CD4-positive, alpha-beta T cell treated with Interleukin-1 beta for 1 hour (primary cell): Measurements from ENCODE around the gene EPC2.
"Not testable (repeated sequence)": the region's sequence is repeated elsewhere in the genome, so short reads cannot be mapped to it uniquely, and the experiment has no call there.

Source experiments
- DNase-seq, 2 donors: peaks; one replicate each; pipeline ENCODE4 v3.0.0-alpha.2; 2020 to 2022

The EPC2 gene

GRCh38 chr2:148675708-148676107 lies 31.2 kb downstream of the EPC2 start:
- DNase-seq = no peak

- DNase-seq = not testable (repeated sequence)
Measured at GRCh38 chr2:148678302-148679179, 34.0 kb downstream of the EPC2 start.

GRCh38 chr2:148680462-148680861 lies 35.9 kb downstream of the EPC2 start:
- DNase-seq = no peak

DNA sequence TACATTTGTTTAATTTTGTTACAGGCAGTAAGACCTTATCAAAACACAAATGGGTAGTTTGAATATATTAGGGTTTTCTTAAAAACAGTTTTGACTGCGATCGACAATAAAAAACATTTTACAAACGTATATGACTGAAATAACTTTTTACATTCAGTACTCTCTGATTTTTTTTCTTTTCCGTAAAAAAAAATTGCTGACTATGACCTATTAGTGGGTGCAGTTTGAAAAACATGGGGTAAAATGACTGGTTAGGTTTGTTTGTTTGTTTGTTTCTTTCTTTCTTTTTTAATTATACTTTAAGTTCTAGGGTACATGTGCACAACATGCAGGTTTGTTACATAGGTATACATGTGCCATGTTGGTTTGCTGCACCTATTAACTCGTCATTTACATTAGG lies 36.9 kb downstream of the EPC2 start:
- DNase-seq = no peak

GRCh38 chr2:148681862-148682261 lies 37.3 kb downstream of the EPC2 start:
- DNase-seq = not testable (repeated sequence)

- no peak for DNase-seq
Measured at GRCh38 chr2:148684507-148684906, 40.0 kb downstream of the EPC2 start.

DNA sequence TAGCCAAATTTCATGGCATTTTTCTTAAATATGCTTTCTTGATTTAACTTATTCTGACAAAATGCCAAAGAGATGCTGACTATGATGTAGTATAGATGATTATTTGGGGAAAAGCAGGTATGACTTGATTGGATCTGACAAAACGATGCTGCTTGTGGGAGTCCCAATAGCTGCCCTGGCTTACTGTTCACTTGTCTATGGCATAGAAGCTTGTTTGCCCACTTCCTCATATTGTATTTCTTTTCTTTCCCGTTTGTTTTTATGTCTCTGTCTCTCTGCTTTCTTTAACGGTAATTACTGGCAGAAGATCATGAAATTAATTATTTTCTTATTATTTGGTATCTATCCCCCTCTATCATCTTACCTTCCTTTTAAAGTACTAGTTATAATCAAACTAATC lies 43.0 kb downstream of the EPC2 start:
- no peak for DNase-seq

GRCh38 chr2:148688011-148688410 lies 43.5 kb downstream of the EPC2 start:
- DNase-seq = not testable (repeated sequence)

DNA sequence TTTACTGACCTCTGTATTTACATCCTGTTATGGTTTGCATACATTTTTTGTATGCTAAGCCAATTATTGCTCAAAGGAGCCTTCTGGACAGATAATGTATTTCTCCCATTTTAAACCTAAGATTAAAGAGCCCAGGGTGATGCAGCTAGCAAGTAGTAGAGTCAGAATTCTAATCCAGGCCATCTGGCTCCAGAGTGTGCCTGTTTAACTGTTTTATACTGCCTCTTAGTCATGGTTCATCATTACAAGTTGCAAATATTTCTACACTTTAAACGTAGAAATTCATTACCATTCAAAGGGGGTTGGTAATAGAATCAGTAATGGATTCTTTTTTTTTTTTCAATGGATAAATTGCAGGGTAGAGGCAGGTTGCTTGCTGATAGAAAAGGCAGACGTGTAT lies 52.4 kb downstream of the EPC2 start:
- no peak for DNase-seq

- no peak for DNase-seq
Measured at GRCh38 chr2:148699830-148700229, 55.3 kb downstream of the EPC2 start.

- DNase-seq = no peak
Measured at GRCh38 chr2:148701039-148701438, 56.5 kb downstream of the EPC2 start.

GRCh38 chr2:148701877-148702276 lies 57.3 kb downstream of the EPC2 start:
- no peak for DNase-seq

GRCh38 chr2:148702475-148702874 lies 57.9 kb downstream of the EPC2 start:
- no peak for DNase-seq

- DNase-seq = no peak
Measured at GRCh38 chr2:148704247-148704646, 59.7 kb downstream of the EPC2 start.

DNA sequence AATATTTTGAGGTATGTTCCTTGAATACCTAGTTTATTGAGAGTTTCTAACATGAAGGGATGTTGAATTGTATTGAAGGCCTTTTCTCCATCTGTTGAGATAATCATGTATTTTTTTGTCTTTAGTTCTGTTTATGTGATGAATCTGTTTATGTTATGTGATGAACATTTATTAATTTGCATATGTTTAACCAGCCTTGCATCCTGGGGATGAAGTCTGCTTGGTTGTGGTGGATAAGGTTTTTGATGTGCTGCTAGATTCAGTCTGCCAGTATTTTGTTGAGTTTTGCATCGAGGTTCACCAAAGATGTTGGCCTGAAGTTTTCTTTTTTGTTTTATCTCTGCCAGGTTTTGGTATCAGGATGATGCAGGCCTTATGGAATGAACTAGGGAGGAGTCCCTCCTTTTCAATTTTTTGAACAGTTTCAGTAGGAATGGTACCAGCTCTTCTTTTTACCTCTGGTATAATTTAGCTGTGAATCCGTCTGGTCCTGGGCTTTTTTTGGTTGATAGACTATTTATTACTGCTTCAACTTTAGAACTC lies 71.9 kb downstream of the EPC2 start:
- DNase-seq = no peak

DNA sequence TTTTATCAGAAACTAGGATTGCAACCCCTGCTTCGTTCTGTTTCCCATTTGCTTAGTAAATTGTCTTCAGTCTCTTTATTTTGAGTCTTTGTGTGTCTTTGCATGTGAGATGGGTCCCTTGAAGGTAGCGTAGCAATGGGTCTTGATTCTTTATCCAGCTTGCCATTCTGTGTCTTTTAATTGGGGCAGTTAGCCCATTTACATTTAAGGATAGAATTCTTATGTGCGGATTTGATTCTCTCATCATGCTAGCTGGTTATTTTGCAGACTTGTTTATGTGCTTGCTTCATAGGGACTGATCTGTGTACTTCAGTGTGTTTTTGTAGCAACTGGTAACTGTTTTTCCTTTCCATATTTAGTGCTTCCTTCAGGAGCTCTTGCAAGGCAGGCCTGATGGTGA lies 73.5 kb downstream of the EPC2 start:
- no peak for DNase-seq

DNA sequence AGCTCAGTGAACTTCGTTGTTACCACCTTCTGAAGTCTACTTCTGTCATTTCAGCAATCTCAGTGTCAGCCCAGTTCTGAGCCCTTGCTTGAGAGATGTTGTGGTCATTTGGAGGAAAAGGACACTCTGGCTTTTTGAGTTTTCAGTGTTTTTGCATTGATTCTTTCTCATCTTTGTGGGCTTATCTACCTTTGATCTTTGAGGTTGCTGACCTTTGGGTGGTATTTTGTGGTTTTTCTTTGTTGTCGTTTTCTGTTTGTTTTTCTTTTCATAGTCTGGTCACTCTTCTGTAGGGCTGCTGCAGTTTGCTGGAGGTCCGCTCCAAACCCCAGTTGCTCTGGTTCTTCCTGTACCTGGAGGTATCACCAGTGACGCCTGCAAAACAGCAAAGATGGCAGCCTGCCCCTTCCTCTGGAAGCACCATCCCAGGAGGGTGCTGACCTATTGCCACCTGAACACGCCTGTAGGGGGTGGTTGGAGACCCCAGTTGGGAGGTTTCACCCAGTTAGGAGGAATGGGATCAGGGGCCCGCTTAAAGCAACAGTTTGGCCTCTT lies 74.7 kb downstream of the EPC2 start:
- DNase-seq = no peak

DNA sequence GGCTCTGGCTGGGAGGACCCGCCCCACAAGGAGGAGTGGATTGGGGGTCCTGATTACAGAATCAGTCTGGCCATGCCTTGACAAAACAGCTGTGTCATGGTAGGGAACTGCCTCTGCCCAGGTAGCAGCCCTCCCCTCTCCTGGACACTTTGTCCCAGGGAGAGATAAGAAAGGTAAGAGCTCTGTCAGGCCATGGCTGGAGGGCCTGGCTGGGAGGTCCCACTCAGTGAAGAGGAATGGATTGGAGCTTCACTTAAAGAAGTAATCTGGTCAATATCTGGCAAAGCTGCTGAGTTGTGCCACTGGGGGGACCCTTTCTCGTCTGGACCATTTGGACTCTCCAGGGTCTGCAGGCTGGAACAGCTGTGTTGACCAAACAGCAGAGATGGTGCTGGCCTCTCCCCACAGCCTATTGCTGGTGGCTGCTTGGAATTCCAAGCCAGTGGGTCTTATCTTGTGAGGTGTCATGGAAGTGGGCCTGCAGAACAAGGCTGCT lies 75.4 kb downstream of the EPC2 start:
- DNase-seq = no peak

- no peak for DNase-seq
Measured at GRCh38 chr2:148720501-148721001, 76.0 kb downstream of the EPC2 start.

DNA sequence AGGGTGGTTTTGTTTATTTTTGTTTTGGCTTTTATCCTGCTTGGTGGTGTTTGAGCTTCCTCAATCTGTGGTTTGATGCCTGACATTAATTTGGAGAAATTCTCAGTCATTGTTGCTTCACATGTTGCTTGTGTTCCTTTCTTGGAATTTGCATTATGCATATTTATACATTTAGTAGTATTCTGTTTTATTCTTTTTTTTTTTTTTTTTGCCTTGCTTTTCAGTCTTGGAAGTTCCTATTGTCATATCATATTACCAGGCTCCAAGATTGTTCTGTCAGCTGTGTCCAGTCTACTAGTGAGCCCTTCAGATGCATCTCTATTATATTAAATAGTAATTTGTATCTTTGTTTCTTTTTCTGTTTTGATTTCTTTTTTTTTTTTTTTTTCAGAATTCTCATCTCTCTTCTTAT lies 77.0 kb downstream of the EPC2 start:
- DNase-seq = no peak

- no peak for DNase-seq
Measured at GRCh38 chr2:148721991-148722777, 77.6 kb downstream of the EPC2 start.

DNA sequence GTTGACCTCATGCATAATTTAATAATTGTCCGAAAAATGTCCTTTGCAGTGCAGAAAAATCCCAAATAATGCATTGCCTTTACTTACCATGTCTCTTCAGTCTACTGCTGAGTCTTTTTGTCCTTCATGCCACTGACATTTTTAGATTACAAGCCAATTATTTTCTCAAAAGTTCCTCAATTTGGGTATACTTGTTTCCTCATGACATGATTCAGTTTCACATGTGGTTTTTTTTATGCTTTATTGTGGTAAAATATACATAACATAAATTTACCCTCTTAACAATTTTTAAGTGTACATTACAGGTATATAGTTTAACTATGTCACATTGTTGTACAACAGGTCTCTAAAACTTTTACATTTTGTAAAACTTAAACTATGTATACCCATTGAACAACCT lies 81.0 kb downstream of the EPC2 start:
- DNase-seq = no peak

DNA sequence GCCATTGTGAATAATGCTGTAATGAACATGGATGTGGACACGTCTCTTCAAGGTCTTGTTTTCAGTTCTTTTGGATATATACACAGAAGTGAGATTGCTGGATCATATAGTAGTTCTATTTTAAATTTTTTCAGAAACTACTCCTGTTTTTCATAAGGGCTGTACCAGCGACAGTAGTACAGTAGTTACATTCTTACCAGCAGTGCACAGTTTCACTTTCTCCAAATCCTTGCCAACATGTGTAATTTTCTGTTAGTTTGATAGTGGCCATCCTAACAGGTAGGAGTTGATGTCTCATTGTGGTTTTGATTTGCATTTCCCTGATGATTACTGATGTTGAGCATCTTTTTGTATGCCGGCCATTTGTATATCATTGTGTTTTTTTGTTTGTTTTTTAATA lies 81.7 kb downstream of the EPC2 start:
- no peak for DNase-seq
